ENCODE data around the gene RPS6KA2. TPM values are rescaled to one million over a fixed set of nuclear protein-coding genes. Genes with fewer than 3 reads are reported as not detected.

RPS6KA2 gene
- polyA plus RNA-seq, 1 donor = 22.5 TPM

DNA sequence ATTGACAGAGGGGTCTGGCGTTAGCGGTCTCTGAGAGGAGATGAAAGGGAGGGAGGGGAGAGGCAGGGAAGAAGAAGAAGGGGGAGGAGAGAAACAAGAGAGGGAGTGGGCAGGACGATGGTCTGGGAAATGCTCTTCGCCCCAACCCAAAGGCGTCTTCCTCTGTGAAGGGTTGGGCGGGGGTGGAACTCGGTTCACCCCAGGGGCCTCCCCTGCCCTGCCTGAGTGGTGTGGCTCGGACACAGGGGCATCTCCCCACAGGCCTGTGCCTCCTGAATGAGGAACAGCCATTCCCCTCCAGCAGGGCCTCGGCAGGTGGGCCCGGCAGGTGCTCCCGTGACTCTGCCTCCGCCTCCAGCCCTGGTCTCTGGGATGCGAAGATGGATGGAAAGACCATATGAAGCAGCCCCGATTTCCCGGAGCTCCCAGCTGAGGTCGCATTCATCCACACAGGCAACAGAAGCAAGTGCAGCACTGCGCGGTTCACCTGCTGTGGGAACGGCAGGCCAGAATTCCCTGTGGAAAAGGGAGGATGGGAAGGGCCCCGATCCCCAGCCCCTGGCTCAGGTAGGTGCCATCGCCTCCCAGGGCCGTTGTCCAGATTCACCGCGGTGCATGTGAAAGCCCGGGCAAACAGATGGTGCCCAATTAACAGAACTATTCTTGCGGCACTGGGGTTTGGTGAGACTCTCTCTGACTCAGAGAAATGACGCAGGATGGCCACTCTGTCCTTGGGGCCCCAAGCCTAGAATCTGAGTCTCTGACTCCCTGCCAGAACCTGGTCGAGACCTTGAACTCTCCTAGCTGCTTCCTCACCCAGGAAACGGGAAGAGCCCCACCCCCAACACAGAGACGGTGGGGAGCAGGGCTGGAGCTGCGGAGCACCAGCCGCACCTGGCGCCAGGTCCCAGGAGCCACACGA is 29.4 kb upstream of the RPS6KA2 start:
- no peak for DNase-seq (ENCODE audit: low read depth)

DNA sequence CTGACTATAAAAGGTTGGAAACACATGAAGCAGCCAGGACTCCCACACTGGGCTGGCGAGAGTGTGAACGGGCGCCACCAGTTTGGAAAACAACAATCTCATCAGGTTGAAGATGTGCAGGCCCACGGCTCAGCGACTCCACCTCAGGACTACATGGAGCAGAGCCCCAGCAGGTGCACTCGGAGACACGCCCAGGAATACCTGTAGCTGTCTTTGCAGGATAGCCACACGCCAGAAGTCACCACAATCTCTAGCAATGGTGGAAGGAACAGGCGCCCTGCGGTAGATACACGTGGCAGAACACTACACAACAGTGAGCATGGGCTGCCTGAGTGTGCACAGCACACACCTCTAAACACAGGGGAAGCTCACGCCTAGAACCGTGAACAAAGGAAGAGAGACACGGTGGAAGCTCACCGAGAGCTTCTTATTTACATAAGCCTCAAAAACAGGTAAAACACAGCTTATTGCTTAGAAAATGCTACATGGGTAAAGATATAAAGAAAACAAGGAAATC is 28.7 kb upstream of the RPS6KA2 start:
- no peak for DNase-seq (ENCODE audit: low read depth)

DNA sequence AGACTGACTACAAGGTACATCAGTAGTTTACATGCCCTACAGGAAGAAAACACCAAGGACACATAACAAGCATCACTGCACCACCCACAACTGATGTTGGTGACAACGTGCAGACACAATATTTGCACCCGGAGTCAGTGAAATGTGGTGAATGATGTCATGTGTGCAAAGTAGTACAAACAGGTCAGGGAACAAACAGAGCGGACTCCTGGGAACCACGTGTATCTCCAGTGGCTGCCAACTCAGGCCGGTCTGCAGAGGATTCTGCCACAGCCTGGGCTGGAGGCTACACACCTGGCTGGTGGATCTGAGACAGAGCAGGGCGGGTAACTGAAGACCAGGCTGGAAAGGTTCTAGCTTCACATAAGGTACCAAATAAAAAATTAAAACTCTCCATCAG is 28.2 kb upstream of the RPS6KA2 start:
- DNase-seq (ENCODE audit: low read depth) = no peak

DNA sequence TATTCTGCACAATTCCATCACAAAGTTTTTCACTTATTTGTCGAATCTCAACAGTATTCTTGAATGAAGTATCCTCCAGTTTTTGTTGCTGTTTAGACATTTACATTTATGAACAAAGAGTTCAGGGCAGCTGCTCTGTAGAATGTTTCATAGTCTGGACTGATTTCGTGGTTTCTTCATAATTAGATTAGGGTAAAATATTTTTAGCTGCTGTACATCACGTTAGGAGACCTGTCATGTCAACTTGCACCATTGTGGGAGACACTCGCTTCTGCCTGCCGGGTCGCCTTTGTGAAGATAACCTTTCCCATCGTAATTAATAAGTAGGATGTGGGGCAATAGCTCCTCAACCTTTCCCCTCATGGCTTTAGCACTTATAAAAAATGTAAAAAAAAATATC is 27.5 kb upstream of the RPS6KA2 start:
- no peak for DNase-seq (ENCODE audit: low read depth)

DNA sequence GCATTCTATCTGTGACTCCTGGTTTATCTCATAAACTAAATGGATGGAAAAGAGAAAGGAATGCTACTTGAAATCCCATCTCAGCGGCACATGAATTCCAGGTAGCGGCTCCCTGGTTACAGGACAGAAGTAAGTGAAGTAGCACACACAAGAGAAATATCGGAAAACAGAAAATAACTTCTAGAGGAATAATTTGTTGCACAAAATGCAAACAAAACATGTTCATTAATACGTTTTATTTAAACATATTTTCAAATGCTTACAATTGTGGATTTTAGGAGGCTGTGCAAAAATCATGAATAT is 26.5 kb upstream of the RPS6KA2 start:
- DNase-seq (ENCODE audit: low read depth) = no peak

DNA sequence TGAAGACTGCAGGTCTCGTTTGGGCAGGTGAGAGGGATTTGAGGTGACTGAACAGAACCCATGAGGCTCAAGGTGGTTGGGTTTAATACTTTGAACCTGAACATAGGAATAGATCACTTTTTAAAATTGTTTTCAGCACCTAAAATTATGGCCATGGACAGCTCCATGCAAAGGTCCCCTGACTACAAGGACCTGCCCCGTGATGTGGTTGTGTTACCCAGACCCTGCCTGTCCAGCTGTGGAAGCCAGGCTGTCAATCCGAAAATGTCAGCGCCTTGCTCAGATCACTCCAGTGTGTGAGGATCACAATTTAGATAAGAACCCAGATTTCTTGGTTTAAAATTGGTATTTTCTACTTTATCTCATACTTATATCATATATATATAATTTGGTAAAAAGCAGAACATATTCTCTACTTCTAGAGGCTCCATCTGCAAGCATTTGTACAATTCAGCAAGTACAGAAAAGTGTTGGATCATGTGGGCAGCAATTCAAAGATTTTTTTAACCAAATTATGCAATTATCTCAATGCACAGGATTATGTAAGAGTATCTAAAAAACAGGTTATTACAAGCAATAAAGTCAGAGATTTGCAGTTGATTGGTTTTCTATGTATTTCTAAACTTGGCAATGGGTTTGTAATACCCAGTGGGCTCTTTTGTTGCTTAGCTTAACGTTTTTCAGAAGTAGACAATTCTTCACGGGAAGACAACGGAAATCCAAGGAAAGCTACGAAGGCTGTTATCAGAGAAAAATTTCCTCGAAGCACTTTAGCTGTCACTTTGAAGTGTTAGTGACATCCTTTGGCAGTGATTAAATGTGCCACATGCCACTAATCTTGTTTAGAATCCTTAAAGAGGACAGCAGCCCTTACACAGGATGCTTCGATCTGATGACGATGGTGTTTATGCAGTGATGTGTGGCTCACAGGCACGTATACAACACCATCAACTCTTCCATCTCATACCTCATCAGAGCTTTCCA is 24.1 kb upstream of the RPS6KA2 start:
- DNase-seq (ENCODE audit: low read depth) = no peak

DNA sequence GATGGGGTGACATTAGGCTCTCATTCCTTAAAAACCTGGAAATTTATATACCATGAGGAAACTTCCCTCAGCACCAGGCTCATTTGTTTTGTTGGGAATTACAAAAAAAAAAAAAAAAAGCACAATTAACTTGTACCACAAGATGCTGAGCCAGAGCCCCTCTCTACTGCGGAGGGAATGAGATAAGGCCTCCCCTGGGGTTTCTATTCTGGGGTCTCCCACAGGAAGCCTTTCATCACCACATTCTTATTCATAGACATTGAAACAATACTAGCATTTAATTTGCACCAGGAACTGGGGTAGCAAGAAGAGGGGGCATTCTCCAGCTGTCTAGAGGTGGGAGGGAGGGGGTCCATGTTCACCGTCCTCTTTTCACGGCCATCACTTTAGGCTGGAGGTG is 23.0 kb upstream of the RPS6KA2 start:
- no peak for DNase-seq (ENCODE audit: low read depth)

DNA sequence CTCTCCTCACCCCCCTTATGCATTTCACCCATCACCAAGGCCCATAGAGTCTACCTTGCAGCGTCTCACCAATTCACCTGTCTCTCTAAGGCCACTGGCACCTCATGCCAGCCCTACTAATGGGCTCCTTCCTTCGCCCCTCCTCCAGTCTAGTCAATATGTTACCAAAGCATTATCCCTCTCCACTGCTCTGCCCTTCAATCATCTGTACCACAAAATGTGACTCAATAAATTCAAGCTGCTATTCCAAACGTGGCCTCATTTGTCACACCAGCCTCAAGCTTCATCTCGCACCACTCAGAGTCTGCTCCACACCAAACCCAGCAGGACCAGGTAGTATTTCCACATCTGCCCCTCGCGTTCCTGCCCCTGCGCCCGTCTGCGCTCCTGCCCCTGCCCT is 21.8 kb upstream of the RPS6KA2 start:
- no peak for DNase-seq (ENCODE audit: low read depth)

DNA sequence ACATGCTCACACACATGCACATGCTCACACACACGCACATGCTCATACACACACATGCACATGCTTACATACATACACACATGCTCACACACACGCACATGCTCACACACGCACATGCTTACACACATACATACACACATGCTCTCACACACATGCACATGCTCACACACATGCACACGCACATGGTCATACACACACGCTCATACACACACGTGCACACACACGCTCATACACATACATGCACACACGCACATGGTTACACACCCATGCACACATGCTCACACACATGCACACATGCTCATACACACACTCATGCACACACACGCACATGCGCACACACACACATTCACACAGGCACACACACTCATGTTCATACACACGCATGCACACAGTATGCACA is 20.8 kb upstream of the RPS6KA2 start:
- DNase-seq (ENCODE audit: low read depth) = no peak

DNA sequence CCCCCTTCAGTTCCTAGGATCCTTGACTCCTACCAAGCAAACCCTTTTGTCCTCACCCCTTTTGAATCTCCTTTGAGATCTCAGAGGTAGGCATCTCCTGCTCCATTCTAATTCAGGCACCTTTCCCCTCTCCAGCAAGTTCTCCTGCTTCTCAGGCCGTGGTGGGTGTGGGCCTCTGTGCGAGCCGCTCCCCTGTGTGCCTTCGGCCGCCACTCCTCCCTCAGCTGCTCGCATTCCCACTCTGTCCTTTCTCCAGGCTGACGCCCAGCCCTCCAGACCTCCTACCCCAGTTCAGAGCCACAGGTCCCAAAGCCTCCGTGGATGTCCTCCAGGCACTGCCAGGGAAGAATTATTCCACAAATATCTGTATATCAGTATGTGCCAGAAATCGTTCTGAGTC is 19.7 kb upstream of the RPS6KA2 start:
- no peak for DNase-seq (ENCODE audit: low read depth)

DNA sequence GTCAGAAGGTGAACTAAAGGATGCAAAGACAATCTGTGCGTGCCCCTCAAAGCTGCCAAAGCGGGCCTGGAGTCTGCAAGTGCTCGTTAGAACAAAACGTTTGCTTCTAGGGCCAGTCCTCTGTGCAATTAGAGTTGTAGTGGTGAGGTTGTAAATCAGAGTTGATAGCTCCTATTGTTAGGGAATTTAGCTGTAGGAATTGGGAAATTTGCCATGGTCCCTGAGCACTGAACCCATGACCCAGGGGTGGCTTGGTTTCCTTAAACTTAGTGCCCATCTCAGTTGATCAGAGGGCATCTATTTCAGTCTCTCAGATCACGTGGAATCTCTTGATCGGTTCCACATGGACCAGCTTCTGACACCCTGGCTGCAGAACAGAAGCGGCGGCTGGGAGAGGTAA is 18.8 kb upstream of the RPS6KA2 start:
- no peak for DNase-seq (ENCODE audit: low read depth)

DNA sequence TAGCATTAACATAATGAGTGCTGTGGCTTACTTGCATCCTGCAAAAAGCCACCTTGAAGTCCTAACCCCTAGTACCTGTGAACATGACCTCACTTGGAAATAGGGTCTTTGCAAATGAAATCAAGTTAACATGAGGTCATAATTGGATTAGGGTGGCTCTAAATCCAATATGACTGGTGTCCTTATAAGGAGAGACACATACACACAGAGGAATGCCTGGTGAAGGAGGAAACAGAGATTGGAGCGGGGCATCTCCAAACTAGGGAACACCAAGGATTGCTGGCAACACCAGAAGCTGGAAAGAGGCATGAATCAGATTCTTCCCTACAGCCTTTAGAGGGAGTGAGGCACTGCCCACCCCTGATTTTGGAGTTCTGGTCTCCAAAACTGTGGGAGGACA is 17.6 kb upstream of the RPS6KA2 start:
- no peak for DNase-seq (ENCODE audit: low read depth)

DNA sequence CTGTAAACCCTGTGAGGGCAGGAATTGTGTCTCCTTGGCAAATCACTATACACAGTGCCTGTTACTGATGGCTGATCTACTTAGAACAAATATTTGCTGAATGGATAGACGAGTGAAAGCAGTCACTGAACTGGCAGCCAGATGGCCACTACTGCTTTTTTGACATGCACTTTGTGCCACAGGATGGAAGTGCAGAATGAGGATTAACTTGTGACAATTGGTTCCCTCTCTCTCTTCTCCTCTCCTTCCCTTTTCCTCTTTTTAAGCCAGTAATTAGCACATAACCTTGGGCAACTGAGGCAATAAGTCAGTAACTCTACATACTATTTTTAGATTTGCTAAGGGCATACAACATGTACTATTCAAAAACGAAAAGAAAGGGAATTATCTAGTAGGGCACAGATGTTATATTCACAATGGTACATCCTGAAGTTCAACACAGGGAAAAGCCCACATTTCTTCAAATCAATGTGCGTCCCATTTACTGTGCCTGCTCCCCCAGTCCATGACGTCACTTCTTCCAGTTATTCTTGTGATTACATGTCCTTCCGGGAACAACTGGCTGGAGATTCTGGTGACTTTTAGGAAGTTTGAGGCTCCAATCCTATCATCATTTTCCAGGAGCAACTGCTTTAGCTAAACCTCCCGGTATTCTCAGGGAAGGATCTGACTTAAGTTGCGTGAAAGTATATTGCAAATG is 17.0 kb upstream of the RPS6KA2 start:
- DNase-seq (ENCODE audit: low read depth) = no peak

DNA sequence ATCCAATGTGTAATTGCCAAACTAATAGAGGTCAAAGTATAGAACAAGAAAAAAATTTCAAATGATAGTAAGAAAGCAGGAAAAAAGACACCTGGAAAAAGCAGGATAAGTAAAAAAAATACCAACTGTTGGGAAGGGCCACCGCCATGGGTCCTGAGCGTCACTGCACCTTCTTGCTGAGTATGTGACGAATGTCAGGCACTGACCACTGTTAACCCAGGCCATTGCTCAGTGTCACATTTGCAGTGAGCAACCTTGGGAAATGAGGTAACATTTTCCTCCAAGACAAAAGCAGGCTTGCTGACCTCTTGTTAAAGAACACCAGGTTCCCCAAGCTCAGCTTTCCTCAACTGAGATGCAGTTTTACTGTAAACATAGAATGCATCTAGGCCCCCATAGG is 15.6 kb upstream of the RPS6KA2 start:
- DNase-seq (ENCODE audit: low read depth) = no peak

DNA sequence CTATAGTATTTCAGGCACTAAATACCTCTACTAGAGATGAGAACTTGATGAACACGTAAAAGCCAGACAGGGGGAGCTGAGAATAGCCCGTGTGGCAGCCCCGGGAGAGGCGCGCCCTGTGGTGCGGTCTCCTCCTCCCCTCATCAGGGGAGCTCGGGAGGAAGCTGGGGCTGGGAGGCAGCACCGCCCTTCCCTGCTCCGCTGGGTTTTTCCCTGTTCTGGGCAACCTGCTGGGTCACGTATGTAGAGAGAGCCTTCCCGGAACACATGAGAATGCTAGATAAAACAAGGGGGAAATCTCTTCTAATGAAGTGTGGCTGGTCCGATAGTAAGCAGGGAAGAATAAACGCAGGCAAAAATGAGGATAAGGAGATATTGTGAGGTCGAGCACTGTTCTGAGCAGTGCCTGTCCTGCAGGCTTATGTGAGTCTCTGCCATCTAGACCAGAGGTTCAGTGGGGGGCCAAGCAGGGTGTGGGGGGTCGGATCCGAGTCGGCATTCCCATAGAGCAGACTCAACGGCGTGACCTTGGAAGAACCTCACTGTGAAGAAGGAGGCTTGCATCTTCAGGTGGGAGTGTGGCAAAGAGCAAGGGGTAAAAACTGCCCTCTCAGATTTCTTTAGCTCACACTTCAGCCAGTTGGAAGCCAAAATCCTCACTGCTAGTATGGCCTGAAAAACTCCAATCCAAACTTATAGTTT is 13.4 kb upstream of the RPS6KA2 start:
- DNase-seq (ENCODE audit: low read depth) = no peak

DNA sequence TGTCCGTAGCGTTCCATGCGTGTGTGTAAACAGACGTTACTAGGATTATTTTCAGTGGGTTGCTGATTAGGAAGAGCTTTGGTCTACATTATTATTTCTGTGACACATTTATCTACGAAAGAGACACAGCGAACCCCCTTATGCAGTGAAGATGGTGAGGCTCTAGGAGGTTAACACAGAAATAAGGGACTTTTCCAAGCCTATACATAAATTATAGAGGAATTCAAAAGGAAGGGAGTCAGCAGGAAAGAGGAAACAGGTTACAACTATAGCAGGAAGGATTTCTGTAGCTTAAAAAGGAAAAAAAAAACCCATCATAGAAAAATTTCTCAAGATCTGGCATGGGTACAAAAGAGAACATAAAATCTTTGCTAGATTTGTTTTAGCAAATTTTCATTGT is 12.9 kb upstream of the RPS6KA2 start:
- no peak for DNase-seq (ENCODE audit: low read depth)

DNA sequence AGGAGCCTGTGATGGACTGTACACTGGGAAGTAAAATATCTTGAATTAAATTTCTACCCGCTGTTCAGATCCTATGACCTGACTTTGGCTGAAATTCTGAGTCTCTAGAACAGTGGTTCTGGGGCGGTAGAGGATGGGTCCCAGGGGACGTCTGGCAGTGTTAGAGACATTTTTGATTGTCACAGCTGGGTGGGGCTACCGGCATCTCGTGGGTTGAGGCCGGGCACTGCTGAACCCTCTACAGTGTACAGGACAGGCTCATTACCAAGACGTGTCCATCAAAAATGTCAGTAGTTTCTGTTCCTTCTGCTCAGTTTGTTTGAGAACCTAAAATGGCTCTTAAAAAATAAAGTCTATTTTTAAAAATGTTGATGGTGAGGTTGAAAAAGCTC is 11.5 kb upstream of the RPS6KA2 start:
- DNase-seq (ENCODE audit: low read depth) = no peak

DNA sequence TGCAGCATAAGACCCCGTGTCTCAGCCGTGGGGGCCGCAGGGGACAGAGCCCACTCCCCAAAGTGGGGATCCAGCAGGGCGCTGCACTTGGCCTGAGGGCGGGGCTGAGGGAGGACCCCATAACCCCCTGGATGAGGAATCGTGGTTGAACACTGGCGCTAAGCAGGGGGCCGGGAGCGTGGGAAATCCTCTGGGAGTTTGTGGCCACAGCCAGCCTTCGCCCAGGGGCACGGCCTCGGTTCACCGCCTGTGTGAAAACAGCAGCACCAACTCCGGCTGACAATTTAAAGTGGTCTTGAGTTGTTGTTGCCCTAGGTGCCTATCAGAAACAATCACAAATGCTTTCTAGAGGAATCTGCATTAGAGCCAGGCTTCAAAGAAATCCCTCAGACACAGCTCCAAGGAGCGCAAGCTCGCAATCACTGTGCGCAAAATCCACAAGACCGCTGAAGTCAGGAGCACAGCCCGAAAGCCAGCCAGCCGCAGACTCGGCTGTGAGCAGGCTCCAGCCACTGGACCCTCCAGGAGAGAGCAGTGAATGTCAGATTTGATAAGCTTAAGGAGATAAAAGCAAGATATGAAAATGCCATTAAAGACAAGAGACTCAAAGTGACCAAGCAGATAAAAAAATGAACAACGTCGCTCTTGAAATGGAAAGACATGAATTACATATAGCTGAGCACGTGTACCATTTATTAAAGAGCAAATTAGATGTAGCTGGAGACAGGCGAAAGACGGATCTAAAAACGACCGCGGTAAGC is 10.9 kb upstream of the RPS6KA2 start:
- DNase-seq (ENCODE audit: low read depth) = no peak

DNA sequence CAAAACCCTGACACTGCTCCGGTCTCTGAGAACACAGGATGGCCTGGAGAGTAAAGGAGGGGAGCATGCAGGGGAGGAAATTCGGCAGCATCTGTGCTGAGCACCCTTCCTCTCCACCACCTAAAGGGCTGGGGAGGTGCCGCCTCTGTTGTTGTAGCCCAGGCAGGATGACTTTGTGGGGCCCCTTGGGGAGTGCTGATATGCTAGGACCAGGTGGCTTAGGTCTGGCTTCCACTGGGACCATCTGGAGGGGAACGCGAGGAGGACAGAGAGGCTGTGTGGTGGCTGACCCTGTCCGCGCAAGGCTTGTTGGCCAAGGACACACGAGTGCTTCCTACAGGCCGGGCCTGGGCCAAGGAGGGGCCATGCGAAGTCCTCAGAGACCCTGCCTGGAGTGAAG is 9.9 kb upstream of the RPS6KA2 start:
- DNase-seq (ENCODE audit: low read depth) = no peak

DNA sequence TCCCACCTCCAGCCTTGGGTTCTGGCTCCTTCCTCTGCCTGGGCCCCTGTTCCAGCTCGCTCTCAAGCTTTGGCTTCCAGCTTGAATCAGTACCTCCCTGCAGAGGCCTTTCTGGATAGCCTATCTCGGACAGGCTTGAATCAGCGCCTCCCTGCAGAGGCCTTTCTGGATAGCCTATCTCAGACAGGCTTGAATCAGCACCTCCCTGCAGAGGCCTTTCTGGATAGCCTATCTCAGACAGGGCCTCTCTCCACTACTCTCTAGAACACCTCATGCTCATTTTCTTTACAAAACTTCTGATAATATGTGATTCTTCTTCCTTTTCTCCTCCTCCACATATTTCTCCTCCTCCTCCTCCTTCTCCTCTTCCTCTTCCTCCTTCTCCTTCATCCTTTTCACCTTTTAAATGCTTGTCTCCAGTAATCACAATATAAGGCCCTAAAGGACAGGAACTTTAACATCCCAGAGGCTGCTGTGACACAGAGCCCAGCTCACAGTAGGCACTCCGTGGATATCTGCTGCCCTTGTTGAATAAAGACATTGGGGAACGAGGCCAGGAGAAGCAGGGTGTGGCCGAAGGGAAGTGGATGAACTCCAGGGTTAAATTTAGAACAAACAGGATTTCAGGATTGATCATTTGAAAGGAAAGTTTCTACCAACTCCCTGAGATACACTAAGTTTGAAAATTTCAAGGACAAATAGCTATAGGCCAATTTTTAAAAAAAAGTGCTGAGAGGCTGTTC is 9.3 kb upstream of the RPS6KA2 start:
- no peak for DNase-seq (ENCODE audit: low read depth)

All from forelimb muscle (tissue), 1 donor.